HG03064 (cell line): ENCODE results near the gene GNB1L.

Experiments
- ATAC-seq: cut with Tn5 transposase; IDR thresholded peaks from one replicate; pipeline ENCODE4 v1.9.1; 2021; ENCODE audit warnings: low read depth; ENCODE audit not compliant: unreplicated experiment

Gene GNB1L

GRCh38 chr22:19756288-19757128, 98.2 kb downstream of the GNB1L start:
- no peak for ATAC-seq

- no peak for ATAC-seq
Observed at GRCh38 chr22:19755722-19756287, 98.9 kb downstream of the GNB1L start.

DNA sequence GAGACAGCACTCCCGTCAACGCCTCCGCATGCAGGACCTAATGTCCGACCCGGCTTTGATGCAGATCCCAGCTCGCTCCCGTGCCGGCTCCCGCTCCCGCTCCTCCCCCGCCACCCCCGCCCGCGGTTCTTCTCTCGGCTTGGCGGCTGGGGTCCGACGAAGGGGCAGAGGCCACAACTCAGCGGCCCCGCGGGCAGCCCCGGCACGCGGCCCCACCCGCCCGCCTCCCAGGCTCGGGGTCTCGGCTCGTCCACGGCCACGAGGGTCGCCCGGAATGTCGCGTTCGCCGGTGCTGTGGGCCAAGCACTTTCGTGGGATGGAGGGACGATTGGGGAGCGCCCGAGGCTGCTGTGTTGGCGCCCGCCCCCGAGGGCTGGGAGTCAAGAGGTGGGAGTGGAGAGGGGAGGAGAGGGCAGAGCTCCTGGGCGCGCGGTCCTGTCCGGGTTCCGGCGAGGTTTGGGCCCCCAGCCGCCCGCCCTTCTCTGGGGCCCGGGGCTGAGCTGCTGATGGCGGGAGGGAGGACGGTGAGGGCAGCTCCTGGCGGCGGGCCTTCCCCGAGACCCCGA, 99.4 kb downstream of the GNB1L start:
- ATAC-seq, result no peak

DNA sequence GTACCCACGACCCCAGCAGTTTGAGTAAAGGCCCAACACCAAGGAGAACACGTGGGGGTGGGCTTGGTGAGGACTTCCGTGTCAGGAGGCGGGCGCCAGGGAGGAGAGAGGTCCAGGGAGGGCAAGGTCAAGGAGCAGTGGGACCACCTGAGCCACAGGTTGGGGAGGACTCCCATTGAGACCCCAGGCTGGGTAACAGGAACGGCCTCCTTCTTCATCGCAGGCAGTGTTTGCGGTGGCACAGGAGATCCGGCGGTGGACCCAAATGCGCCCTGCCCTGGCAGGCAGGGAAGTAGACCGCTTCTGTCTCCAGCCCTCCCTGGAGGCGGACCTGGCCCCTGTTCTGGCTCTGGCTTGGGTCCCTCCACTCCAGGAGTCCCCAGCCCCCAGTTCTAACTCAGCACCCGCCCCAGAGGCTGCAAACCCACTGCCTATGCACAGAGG, 100.0 kb downstream of the GNB1L start:
- ATAC-seq, result no peak

- ATAC-seq, result no peak
Observed at GRCh38 chr22:19753996-19754700, 100.5 kb downstream of the GNB1L start.

DNA sequence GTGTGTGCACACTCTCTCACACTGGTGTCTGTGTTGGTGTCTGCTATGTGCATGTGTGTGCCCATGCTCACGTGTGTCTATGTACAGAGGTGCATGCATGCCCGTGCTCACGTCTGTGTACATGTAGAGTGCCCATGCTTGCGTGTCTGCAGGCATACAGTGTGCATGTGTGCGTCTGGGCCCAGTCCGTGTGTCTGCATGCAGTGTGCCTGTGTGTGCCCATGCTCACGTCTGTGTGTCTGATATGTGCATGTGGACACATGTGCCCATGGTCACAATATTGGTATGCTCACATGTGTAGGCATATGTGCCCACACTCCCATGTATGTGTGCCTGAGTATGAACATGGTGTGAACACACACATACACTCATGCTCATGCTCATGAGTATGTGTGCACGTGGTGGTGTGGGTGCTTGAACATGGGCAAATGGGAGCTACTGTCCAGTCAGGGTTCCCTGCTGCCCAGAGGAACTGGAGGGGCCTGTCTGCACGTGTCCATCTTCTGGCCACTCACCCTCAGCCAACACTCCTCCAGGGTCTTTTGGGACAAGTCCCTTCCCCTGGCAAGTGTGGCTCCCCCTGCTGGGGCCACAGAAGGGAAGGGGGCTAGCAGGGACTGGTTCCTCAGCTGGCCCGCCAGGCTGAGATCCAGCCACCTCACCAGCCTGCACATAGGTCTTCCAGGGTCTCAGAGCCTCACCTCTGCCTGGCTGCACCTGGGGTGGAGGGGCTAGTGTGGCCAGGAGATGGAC, 101.4 kb downstream of the GNB1L start:
- ATAC-seq, result no peak

- ATAC-seq, result no peak
Observed at GRCh38 chr22:19751497-19752245, 103.0 kb downstream of the GNB1L start.

DNA sequence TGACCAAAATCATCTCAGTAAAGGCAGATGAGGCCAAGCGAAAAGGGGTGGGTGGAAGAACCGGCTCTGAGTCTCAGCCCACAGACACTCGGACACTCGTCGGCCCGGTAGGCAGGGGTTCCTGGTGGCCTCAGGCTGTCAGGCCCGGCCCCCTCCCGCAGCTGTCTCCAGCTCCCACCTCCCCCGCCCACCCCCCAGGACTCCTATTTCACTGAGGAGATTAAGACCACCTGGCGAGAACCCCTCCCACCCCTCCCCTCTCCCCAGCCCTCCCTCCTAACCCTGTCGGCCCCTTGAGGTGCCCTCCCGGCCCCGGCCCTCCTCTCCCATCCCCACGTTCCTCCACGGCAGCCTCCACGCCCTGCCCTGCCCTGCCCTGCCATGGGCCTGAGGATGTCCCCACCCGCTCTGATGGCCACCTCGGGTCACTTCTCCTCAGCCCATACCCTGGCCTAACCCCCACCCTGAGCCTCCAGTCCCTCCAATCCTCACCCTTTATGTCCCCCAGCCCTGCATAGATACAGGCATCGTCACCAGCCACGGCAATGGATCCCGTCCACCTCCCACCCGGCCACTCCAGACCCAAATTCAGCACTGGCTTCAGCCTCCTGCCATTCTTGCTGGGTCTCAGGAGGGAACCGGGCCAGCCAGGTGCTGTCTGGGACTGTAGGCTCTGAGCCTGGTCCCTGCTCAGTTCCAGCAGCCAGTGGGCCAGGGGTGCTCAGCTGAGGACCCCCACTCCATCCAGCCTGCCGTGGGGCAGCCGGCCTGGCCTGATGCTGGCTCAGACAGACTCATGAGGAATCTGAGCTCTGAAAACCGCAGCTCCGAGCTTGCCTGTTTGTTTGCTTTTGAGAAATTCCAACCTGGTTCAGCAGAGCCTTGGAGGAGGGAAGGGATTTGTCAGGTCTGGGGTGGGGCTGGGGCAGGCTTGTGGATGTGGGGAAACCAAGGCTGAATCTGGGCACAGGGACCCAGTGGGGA, 103.9 kb downstream of the GNB1L start:
- ATAC-seq, result no peak

- no peak for ATAC-seq
Observed at GRCh38 chr22:19749876-19750275, 104.8 kb downstream of the GNB1L start.

DNA sequence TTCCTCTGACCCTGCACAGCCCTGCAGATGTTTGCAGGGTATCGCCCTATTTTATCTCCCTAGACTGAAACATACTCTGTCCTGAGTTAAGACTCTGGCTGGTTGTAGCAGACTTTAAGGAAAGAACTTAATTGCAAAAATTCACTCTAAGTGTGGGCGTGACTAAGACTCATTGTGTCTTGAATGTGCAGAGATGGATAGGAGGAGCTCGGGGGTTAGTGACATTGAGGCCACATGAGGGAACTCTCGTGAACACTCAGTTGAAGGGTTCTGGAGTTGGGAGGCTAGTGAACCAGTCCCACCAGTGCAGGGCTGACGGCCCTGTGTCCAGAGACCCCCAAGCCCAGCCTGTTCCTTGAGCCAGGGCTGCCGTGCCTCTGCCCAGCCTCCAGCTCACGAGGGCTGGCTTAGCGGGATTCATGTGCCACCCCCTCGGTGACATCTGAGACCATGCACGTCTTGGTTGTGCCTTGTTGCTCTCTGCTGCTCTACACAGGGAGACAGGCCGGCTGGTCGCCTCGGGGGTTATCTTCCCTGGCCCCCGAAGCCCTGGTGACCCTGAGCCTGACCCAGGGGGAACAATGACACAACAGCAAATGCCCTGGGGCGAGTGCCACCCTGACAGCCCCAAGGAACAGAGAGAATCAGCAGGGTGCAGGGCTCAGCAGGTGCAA, 105.5 kb downstream of the GNB1L start:
- ATAC-seq, result no peak

- no peak for ATAC-seq
Observed at GRCh38 chr22:19748139-19748538, 106.5 kb downstream of the GNB1L start.

DNA sequence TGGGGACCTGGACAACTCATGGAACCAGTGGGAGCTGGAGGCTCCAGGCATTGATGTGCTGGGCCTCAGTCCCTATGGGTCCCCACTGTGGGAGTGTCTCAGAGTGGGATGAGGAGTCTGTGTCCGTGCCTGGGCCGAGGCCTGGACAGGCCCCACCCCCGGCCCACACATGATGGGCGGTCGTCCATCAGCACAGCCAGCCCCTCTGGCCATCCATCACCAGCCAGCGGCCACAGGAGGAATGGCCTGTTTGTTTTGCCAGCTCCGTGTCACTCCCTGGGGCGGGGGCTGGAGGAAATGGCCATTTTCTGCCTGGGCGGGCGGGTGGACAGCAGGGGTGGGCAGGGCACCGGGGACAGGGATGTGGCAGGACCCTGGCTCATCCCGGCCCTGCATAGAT, 107.1 kb downstream of the GNB1L start:
- ATAC-seq, result no peak

DNA sequence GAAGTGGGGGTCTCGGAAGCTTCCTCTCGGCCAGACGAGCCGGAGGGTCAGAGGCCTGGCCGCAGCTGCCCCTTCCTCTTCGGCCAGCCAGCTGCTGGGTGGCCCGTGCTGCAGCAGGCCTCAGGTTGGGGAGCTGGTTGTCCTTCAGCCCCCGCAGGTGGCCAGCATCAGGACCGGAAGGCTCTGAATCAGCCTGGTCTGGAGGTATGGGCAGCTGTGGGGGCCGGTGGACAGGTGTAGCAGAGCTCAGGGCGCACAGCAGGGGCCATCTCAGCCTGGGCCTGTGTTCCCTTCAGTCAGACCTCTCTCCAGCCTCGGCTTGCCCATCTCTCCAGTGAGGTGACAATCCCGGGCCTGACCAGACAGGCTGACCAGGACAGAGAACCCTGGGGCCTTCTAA, 107.9 kb downstream of the GNB1L start:
- no peak for ATAC-seq

DNA sequence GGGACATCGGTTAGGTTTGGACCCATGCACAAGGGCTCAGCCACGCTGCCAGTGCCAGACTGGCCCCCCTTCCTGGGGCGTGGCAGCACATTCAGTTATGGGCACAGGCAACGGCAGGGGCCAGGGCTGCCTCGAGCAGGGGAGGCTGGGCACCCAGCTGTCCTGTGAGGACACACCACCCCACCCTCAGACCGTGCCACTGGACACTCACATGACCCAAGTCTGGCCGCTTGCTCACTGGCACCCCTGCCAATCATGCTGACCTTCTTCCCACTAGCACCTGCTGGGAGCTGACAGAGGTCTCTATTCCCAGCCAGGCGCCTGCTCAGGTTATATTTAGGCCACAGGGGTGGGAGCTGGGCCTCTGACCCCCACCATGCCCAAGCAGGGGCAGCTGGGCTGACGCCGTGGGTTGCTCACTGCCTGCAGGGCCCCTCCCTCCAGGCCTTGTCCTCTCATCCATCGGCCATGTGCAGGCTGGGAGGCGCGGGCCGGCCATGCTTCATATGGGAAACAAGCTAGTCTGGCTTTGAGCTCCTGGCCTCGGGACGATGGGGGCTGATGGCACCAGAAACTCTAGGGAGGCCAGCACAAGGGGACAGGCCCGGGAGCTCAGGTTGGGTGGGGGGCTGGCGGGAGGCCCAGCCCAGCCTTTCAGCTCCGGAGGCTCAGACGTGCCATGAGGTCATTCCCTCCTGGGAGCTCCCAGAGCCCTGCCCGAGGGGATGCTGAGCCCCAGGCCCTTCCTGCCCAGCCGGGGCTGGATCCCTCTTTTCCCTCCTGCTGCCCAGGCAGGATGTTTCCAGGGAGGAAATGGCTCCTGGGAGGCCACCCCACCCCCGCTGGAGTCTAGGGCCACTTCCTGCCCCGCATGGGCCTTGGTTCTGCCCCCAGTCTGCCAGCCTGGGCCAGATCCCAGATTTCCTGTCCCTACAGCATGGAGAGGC, 109.2 kb downstream of the GNB1L start:
- ATAC-seq, result no peak

GRCh38 chr22:19744350-19745006, 110.2 kb downstream of the GNB1L start:
- ATAC-seq, result no peak

DNA sequence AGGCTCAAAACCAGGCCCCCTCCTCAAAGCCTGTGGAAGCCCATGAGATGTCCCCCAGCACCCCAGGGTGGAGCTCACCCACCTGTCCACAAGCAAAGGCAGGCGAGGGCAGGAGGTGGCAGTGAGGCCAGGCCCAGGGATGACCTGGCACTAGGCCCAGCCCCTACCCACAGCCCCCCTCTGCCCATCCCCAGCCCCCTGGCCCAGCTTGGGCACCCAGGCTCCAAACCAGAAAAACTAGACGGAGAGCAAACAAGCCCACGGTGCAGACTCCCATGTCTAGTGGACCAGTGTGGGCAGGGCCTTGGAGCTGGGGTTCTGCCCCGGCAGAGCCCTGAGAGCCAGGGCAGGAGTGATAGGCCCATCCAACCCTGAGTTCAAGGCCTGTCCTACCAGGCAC, 111.0 kb downstream of the GNB1L start:
- ATAC-seq, result no peak

DNA sequence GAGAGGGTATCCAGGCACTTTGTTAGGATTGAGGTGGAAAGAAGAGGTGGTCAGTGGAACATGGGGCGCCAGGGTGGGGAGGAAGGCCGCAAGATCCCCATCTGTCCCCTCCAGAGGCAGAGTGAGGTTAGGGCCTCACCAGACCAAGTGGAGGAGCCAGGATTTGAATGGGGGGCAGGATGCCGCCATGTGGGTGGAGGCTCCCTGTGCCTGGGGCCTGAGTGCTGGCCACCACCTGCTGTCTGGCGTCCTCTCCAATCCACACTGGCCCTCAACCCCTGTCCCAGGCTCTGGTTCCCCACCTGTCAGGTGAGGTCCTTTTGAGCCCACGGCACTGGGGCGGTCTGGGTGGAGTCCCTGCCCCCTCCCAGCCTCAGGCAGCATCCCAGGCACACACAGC, 111.6 kb downstream of the GNB1L start:
- ATAC-seq, result no peak
